BJ (cell line): Measurements from ENCODE around the gene UQCRHL. TPM values are rescaled to one million over a fixed set of nuclear protein-coding genes. Genes with fewer than 3 reads are reported as not detected.
"Not testable (repeated sequence)": the region's sequence is repeated elsewhere in the genome, so short reads cannot be mapped to it uniquely, and the experiment has no call there.

Experiments
- CTCF ChIA-PET: fragments of 350-600 bp; formaldehyde crosslinking; extraction: SDS; loops from one replicate; lab custom pipeline; 2021; ENCODE audit warnings: antibody characterized with exemption, inconsistent platforms; lab: Yijun Ruan, JAX
- POLR2A ChIA-PET: fragments of 300-600 bp; sonication (Branson Sonifier 250); formaldehyde crosslinking; extraction: SDS; loops from one replicate; lab custom pipeline; 2021; ENCODE audit warnings: antibody characterized with exemption; lab: Charles Lee
- DNase-seq: peaks from one replicate; pipeline ENCODE4 v3.0.0-alpha.2; 2011; ENCODE audit warnings: low read depth
- H3K27me3 ChIP-seq: 2 replicates; pipeline ENCODE4 v1.6.0; 2011; ENCODE audit warnings: low read length; ENCODE audit not compliant: control insufficient read depth, insufficient read depth
- H3K36me3 ChIP-seq: 2 replicates; pipeline ENCODE4 v1.5.1; 2011; ENCODE audit warnings: low read length; ENCODE audit not compliant: control insufficient read depth, insufficient read depth
- H3K4me3 ChIP-seq: 2 replicates; pipeline ENCODE4 v1.5.1; 2011; ENCODE audit warnings: low read depth, mild to moderate bottlenecking, control low read depth, low read length
- polyA minus RNA-seq: library from RNA; depleted of rRNA, polyadenylated mRNA; stranded (reverse); fragments of >200 nt; gene quantifications from 2 replicates; pipeline ENCODE4 v1.2.3, GENCODE V29; 2011; rRNA and poly(A)+ RNA removed
- polyA plus RNA-seq: library from polyadenylated mRNA; depleted of rRNA; stranded (reverse); fragments of >200 nt; gene quantifications from 2 replicates; pipeline ENCODE4 v1.2.3, GENCODE V29; 2011; rRNA removed
- TF ChIP-seq, protein P1 (sequence below): IDR thresholded peaks from 2 replicates; pipeline ENCODE4 v1.5.1; 2011; ENCODE audit warnings: low read depth, mild to moderate bottlenecking, control low read depth, inconsistent platforms, low read length, moderate library complexity; ENCODE audit not compliant: insufficient read depth

Gene UQCRHL
- polyA plus RNA-seq (0.56 and 1.3 TPM in 2 replicates), polyA minus RNA-seq (0.28 and 0.87 TPM in 2 replicates)

GRCh38 chr1:15807549-15807948, at the start of gene UQCRHL:
Gene UQCRHL, minus strand, starts transcription at chr1:15807649. Its CDS starts 0 bp downstream, at chr1:15807649.
- POLR2A ChIA-PET: not testable (repeated sequence)

GRCh38 chr1:15856888-15857287, 49.4 kb upstream of the UQCRHL start:
- Histone ChIP-seq H3K36me3 (no peaks in the 10 kb centered on the region), H3K4me3 (no peak overlapping the region), H3K27me3 (no peaks in the 10 kb centered on the region)
- TF ChIP-seq, protein P1, sequence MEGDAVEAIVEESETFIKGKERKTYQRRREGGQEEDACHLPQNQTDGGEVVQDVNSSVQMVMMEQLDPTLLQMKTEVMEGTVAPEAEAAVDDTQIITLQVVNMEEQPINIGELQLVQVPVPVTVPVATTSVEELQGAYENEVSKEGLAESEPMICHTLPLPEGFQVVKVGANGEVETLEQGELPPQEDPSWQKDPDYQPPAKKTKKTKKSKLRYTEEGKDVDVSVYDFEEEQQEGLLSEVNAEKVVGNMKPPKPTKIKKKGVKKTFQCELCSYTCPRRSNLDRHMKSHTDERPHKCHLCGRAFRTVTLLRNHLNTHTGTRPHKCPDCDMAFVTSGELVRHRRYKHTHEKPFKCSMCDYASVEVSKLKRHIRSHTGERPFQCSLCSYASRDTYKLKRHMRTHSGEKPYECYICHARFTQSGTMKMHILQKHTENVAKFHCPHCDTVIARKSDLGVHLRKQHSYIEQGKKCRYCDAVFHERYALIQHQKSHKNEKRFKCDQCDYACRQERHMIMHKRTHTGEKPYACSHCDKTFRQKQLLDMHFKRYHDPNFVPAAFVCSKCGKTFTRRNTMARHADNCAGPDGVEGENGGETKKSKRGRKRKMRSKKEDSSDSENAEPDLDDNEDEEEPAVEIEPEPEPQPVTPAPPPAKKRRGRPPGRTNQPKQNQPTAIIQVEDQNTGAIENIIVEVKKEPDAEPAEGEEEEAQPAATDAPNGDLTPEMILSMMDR: no peak
- CTCF ChIA-PET: no interaction called here
- no peak for DNase-seq
- POLR2A ChIA-PET: no interaction called here

More at GRCh38 chr1:15807549-15807948, at the start of gene UQCRHL:
- not testable (repeated sequence) for H3K27me3 ChIP-seq, H3K4me3 ChIP-seq, DNase-seq, H3K36me3 ChIP-seq
- CTCF ChIA-PET: interaction anchor here (0.7 to 1.7 kb wide), 4 partner anchors 9 to 70 kb away, joined by 3 to 8 read pairs (median 4); no protein-coding TSS in a partner anchor

DNA sequence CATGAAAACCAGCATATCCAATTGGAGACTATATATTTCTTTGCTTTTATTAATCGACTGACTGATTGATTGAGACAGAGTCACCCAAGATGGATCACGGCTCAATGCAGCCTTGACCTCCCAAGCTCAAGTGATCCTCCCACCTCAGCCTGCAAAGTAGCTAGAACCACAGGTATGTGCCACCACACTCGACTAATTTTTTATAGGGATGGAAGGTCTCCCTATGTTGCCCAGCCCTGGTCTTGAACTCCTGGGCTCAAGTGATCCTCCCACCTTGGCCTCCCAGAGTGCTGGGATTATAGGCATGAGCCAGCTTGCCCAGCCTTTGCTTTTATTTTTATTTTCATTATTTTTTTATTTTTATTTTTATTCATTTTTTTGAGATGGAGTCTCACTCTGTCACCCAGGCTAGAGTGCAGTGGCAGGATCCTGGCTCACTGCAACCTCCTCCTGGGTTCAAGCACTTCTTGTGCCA, 45.4 kb upstream of the UQCRHL start:
- CTCF ChIA-PET: interaction anchor here (0.8 kb wide), 1 partner anchor 19 kb away, joined by 3 read pairs; no protein-coding TSS in a partner anchor
- Histone ChIP-seq H3K36me3 (no peaks in the 10 kb centered on the region), H3K27me3 (no peaks in the 10 kb centered on the region), H3K4me3 (no peak overlapping the region)
- TF ChIP-seq, protein P1: no peak
- DNase-seq: no peak
- POLR2A ChIA-PET: no interaction called here

DNA sequence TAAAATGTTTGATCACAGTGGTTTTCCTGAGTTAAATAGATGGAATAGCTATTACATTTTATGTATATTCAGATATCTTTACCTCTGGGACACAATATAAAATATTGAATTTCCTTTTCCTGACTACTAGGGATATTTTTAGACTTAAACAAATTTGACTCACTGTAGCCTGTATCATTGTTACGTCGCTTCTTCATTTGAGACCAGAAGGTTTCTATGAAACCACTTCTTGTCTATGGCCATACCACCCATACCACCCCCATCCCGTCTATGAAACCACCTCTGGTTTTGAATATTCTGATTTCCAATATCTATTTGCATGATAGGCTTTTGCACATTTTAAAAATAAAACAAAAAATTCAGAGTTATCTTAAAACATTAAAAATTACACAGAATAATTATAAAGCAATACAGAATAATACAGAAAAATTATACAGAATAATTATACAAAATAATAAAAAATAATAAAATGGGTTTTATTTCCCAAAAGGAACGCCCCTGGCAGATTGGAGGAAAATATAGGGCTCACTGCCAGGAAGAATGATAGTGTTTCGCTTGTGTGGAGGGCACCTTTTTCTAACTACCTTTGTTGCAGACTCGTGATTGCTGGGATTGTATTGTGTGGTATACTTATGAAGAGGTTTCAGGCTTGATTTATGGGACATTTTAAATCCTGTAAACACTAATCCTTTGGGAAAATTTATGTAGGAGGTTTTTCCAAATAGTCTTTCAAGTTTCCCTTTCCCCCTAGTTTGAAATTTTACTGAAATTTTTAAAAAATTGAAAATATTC, 44.8 kb upstream of the UQCRHL start:
- Histone ChIP-seq H3K27me3 (no peaks in the 10 kb centered on the region), H3K4me3 (no peak overlapping the region), H3K36me3 (no peaks in the 10 kb centered on the region)
- no peak for DNase-seq
- TF ChIP-seq, protein P1: no peak
- ChIA-PET CTCF (interaction anchor here (0.6 kb wide), 1 partner anchor 36 kb away, joined by 3 read pairs; no protein-coding TSS in a partner anchor), POLR2A (interaction anchor here (0.6 kb wide), 1 partner anchor 11 kb away, joined by 3 read pairs; no protein-coding TSS in a partner anchor)

DNA sequence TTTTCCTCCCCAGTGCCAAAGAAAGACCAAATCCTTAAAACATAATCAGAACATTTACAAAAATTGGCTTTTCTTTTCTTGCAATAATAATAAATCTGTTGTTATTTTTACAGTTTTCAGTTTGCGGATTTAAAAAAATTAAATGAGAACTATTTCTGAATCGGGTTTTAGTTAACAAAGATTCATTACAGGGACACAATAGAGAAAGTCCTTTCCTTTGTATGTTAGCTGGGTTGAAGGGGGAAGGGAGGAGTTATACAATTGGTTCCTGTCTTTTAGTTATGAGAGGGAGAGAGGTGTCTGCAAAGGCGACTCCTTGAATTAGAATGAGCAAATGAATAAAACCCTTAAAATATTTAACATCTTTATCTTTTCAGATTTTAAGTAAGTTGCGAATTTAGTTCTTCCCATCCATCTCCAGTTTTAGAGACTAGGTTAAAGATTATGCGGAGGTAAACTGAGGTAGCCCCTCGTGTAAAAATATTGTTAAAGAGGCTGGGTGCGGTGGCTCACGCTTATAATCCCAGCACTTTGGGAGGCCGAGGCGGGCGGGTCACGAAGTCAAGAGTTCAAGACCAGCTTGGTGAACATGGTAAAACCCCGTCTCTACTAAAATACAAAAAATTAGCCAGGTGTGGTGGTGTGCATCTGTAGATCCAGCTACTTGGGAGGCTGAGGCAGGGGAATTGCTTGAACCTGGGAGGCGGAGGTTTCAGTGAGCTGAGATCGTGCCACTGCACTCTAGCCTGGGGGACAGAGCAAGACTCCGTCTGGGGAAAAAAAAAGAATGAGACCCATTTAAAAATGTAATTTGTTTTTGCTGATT, 44.0 kb upstream of the UQCRHL start:
- POLR2A ChIA-PET: interaction anchor here (0.6 kb wide), 1 partner anchor 11 kb away, joined by 3 read pairs; no protein-coding TSS in a partner anchor
- CTCF ChIA-PET: interaction anchor here (0.6 to 2.4 kb wide), 3 partner anchors 36 to 143 kb away, joined by 3 to 6 read pairs (median 5); no protein-coding TSS in a partner anchor

More for the DNA sequence above, 44.0 kb upstream of the UQCRHL start:
- Histone ChIP-seq H3K36me3 (no peaks in the 10 kb centered on the region), H3K4me3 (no peak overlapping the region), H3K27me3 (no peaks in the 10 kb centered on the region)
- TF ChIP-seq, protein P1: no peak
- DNase-seq: no peak
